Thyroid gland (tissue), 4 donors: ENCODE results near the gene SEMA6A.

Experiments used
- POLR2A ChIP-seq, 2 donors: fragments of 450-650 bp; IDR thresholded peaks; one replicate each; pipeline ENCODE4 v1.6.1; 2017; ENCODE audit warnings: antibody characterized with exemption in 2 of 2, mild to moderate bottlenecking in 2 of 2, moderate library complexity in 1 of 2
- TF ChIP-seq, protein P1 (sequence below), 6 experiments: fragments of 200-600 bp in 3 of 6; fragments of 450-650 bp in 3 of 6; sonication (generic) in 3 of 6; IDR thresholded peaks; one replicate each; pipeline ENCODE4 v1.5.1; 2016 to 2019; ENCODE audit warnings: antibody characterized with exemption in 6 of 6, mild to moderate bottlenecking in 2 of 6, inconsistent platforms in 1 of 6, moderate library complexity in 1 of 6

DNA sequence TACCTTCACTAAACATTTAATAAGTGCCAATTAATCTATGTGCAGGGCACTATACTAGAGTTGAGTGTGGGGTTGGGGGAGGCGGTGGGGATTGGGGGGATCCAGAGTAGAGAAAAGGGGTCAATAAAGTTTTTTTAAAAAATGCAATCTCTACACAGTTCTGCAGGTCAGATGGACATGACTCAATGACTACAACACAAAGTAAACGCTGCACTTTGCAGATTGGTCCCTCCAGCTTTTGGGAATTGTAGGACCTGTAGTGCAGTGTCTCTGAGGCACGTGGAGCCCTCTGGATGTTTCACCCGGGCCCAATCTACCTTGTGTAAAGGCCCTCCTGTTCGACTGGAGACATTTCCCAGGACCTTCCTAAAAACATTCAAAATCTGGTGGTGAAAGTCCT lies 43.5 kb downstream of the SEMA6A start:
- TF ChIP-seq, protein P1, sequence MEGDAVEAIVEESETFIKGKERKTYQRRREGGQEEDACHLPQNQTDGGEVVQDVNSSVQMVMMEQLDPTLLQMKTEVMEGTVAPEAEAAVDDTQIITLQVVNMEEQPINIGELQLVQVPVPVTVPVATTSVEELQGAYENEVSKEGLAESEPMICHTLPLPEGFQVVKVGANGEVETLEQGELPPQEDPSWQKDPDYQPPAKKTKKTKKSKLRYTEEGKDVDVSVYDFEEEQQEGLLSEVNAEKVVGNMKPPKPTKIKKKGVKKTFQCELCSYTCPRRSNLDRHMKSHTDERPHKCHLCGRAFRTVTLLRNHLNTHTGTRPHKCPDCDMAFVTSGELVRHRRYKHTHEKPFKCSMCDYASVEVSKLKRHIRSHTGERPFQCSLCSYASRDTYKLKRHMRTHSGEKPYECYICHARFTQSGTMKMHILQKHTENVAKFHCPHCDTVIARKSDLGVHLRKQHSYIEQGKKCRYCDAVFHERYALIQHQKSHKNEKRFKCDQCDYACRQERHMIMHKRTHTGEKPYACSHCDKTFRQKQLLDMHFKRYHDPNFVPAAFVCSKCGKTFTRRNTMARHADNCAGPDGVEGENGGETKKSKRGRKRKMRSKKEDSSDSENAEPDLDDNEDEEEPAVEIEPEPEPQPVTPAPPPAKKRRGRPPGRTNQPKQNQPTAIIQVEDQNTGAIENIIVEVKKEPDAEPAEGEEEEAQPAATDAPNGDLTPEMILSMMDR (IDR thresholded peaks at IDR 0.05) = no peak
- no peak for TF ChIP-seq POLR2A (IDR thresholded peaks at IDR 0.05)
